NCI-H526 (cell line): ENCODE measurements around the gene GABBR2.
"Not testable (repeated sequence)": the region's sequence is repeated elsewhere in the genome, so short reads cannot be mapped to it uniquely, and the experiment has no call there.

ENCODE experiments used
- DNase-seq, 2 experiments: peaks; one replicate each; lab custom pipeline; 2025; lab: John Stamatoyannopoulos, UW

GABBR2 gene

DNA sequence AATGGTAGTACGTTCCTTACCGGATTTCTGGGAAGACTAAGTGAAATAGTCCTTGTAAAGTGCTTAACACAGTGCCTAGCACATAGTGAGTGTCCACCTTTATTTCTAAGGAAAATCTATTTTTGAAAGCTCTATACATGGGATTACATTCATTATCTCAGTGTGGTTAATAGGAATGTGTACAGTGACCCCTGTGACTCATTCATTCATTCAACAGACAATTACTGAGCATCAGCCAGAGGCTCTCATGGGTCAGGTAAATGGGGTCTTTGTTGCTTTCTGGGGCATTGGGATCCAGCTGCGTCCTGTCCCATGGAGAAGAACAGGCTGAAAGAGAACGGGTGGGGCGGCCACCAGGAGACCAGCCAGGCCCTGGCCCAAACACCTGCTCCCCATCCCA lies 227.1 kb downstream of the GABBR2 start:
- DNase-seq: no peak

DNA sequence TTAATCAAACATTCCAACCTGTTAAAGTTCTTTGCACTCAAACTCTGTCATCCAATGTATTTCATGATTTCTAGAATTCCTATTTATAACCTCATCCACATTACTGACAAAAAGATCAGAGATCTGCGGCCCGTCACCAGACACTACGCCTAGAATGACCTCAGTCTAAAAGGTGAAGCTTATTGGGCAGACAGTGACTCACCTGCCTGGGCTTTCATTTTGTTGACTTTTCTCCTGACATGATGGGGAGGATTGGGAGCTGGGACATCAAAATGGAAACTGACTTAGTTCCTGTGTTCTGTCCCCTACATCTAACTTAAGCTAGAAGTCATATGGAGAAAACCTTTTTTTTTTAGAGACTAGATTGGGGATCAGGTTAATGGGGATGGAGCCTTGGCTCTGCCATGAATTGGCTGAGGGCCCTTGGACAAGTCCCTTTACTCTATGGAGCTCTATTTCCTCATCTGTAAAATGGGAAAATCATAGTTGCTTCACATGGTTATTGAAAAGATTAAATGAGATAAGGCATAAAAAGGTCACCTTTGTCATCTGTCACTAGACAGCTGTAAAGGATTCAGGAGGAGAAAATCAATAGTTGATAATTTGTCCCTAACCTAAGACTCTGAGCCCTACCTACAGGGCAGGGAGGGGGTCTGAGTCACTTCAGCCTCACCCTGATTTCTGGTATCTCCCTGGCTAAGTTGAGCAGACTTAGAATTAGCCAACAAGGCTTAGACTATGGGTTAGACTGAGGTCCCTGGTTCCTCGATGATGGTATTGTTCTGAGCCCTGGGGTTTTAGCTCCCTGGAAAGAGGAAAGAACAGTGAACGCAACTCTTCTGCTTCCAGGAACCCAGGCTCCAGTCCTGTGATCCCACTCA lies 228.5 kb downstream of the GABBR2 start:
- no peak for DNase-seq

DNA sequence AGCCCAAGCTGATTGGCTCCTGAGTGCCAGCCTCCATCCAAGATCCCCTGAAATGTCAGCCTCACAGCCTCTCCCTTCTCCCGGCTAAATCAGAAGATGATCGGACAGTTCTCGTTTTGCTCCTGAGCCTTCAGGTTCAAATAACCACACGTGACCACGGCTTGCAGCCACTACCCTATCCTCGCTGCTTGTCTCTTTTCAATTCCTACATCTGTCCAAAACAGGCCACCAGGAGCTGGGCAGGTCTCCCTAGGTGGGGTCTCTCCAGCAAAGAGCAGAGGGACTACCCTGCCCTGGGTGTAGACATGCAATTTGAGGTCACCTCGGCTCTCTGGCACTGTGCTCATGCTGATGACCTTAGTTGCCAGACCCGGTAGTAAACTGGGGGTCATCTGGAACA lies 229.3 kb downstream of the GABBR2 start:
- no peak for DNase-seq

DNA sequence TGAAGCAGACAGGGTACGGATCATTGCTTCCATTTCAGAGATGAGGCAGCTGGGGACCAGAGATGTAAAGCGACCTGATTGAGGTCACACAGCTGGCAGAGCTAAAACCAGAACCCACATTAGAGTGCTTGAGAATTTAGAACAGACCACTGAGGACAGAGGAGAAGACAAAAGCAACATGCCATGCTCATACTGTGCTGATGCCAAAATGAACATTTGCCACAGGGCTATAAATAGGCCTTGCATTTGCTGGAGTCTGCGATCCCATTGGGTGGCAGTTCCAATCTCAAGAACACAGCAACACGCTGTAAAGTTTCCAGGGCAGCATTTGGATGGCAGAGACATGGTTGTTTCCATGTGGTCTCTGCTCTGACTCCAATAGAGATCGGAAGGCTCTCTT lies 230.9 kb downstream of the GABBR2 start:
- no peak for DNase-seq

DNA sequence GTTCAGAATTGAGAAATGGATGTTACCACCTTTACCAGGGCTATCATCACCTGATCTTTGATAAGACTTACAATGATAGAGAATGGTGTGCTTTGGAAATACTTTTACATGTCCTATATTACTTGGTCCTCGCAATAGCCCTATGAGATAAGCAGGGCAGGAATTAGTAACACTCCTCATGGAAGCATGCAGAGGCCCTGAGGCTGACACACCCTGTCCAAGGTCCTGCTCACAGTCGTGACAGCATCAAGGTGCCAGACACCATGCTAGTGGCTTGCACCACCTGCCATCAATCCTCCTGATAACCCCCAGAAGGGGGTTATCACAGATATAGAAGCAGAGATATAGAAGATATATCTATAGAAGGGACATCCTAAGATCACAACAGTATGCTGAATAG lies 236.5 kb downstream of the GABBR2 start:
- DNase-seq: no peak

DNA sequence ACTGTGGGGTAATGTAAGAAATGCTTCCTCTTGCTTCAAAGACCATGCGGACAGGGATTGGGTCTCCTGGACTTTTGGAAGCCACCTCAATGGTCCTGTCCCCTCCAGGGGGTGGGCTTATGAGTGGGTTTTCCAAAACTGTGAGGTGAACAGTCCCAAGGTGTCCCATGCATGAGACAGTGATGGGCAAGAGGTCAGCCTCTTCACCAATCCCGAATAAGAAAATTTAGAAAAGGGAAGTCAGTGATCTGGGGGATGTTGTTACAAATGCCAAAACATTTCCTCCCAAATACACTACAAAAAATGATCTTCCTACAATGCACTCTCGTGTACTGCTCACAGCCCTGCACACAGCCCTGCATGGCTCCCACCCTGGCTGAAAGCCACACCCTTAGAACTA lies 237.6 kb downstream of the GABBR2 start:
- no peak for DNase-seq

DNA sequence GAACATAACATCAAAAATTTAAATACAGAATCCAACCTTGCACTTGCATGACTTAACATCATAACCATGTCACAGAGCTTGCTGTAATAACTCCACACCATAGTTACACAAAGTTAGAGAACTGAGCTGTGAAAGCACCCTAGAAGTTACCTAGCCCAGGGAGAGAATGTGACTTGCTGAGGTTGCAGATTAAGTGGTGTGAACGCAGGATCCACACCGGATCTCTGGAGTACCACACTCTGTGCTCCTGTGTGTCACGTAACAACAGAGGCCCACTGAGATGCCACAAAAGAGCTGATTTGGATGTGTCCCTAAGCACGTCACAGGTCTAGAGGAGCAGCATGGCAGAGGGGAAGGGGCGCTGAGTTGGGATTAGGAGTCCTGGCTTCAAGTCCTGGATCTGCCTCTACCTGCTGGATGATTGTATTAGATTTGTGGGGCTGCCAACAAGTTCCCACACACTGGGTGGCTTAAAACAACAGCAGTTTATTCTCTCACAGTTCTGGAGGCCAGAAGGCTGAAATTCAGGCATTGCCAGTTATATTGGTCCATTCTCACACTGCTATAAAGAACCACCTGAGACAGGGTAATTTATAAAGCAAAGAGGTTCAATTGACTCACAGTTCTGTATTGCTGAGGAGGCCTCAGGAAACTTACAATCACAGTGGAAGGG lies 240.0 kb downstream of the GABBR2 start:
- DNase-seq: no peak

DNA sequence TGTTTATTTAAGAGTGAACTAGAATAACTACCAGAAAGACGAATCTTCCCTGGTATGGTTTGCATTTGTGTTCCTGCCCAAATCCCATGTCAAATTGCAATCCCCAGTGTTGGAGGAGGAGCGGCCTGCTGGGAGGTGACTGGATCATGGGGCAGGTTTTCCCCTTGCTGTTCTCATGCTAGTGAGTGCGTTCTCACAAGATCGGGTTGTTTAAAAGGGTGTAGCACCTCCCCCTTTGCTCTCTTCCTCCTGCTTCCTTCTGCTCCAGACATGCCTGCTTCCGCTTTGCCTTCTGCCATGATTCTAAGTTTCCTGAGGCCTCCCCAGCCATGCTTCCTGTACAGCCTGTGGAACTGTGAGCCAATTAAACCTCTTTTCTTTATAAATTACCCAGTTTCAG lies 242.9 kb downstream of the GABBR2 start:
- DNase-seq: no peak

DNA sequence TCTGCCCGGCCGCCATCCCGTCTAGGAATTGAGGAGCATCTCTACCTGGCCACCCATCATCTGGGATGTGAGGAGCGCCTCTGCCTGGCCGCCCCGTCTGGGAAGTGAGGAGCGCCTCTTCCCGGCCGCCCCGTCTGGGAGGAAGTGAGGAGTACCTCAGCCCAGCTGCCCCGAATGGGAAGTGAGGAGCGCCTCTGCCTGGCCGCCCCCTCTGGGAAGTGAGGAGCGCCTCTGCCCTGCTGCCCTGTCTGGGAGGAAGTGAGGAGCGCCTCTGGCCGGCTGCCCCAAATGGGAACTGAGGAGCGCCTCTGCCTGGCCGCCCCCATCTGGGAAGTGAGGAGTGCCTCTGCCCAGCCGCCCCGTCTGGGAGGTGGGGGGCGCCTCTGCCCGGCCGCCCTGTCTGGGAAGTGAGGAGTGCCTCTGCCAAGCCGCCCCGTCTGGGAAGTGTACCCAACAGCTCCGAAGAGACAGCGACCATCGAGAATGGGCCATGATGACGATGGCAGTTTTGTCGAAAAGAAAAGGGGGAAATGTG lies 244.5 kb downstream of the GABBR2 start:
- not testable (repeated sequence) for DNase-seq

DNA sequence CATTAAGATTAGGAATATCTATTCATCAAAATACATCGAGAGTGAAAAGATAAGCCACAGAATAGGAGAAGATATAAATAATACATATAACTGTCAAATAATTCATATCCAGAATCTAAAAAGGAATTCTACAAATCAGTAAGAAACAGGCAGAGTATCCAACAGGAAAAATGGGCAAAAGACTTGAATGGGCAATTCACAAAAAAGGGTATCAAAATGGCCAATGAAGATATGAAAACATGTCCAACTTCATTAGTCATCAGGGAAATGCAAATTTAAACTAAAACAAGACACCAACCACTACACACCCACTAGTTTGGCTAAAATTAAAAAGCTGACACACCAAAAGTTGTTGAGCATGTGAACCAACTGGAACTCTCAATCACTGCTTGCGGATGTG lies 246.4 kb downstream of the GABBR2 start:
- DNase-seq: no peak

DNA sequence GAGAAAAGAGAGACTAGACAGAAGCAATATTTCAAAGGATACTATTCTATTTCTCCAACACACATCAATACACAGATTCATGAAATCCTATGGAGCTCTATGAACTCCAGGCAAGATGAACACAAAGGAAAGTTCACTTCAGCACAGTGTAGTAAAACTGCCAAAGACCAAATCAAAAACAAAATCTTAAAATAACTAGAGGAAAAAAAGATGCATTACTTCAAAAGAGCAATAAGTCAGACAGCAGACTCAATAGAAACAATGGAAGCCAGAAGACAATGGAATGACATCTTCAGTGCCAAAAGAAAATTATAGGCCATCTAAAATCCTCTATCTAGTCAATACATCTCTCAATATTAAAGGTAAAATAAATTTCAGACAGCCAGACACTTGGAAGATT lies 248.0 kb downstream of the GABBR2 start:
- DNase-seq: no peak

DNA sequence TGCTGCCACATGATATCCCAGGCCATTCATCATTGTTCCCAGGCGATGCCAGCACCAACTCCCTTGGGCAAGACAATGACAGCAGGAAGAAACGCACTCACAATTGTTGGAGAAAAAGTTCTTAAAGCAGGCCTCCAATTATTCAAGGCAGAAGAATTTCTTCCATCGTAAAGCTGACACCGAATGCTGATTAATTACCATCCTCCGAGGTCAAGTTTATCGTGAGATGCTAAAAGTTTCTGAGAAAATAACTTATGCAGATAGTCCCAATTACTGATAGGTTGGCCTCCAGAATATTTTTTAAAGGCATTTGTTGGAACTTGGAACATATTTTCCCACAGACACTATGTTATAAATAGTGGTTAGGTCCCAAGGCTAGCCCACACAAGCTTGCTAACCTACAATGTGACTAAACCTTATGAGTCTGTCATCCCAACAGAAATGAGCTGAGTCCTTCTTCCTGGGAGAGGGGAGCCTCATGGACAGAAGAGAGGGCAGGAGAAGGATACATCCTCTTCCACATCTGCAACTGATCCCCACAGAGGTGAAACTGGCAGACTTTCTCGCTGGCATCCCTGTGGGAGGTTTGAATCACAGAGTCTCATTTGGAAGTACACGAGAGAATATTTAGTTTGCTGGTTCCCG lies 250.9 kb downstream of the GABBR2 start:
- DNase-seq: no peak

DNA sequence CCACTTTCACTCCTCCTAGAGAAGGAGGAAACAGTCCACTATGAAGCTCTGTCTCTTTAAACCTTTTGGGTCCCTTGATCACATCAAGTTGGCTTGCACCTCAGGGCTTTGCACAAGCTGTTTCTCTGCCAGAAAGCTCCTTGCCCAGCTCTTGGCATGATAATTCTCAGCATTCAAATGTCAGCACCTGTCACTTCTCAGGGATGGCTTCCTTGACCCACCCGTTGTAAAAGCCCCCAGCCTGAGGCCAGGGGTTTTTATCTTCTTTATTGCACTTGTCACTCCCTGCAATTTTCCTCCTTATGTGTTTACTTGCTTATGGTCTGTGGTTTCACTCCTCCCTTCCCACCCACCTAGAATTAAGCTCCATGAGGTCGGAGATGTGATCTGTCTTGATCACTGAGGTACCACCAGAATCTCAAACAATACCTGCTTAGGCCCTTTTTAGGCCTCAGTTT lies 252.6 kb downstream of the GABBR2 start:
- DNase-seq: no peak

DNA sequence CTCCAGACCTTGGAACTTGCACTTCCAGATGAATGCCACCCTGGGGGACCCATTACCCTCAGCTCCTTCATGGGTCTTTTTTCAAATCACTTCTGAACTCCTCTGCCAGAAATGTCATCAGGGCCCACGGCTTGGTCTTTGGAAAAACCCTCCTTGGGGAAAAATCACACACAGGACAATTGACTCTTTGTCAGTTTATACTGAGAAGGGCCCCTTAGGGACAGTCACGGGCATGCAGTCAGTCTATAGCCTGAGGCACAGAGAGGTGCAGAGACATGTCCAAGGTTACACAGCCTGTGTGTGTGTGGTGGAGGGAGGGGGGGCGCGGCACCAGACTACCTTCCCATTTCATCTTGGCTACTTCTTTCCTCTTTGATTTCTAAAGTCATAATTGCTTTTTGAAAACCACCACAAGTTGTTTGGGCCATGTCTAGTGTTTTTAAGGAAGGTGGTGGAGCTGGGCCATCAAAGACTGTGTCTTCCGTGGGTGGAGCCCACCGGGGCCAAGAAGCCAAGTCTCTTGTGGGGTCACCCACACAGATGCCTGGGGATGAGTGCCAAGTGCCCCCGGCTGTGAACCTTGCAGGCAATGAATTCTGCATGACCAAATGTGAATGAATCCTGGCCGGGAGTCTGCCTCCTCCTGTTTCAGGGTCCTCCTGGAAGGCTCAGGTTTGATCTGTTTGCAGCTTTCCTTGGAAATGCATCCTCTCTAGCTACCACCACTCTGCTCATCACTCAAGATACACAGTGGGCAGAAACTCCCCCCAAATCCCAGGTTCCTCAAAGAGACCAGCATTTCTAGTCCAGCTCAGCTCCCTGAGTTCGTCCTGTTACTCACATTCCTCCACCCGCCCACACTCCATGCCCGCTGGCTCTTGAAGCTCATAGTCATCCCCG lies 253.2 kb downstream of the GABBR2 start:
- no peak for DNase-seq

DNA sequence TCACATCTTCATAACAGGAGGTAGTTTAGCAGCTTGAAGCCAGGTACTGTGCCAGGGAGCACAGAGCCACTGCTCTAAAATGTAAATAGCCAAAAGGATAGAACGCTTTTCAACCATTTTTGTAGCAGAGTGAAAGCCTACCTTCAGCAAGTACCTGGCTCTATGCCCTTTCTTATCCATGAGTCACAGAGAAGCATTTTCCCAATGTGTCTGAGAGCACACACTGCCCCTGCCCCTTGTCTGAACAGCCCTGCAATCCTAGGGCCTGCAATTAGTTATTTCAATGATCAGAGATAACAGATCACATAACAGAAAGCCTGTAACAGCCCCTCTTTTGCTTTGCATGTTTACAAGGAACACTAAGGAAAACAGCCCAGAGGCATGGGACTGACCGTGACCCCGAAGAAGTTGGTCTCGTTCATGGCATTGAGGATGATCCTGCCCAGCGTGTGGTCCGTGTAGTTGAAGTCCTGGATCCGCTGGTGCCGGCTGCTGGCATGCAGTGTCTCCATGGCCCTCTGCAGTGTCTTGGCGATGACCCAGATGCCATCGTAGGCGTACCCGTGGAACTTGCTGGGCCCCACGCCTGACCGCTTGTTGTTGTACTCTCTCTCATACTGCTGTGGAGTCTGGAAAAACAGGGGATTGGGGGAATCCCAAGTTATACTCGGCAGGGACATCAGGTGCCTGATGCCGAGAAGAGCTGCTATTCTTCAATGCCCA lies 255.0 kb downstream of the GABBR2 start:
- DNase-seq: no peak

DNA sequence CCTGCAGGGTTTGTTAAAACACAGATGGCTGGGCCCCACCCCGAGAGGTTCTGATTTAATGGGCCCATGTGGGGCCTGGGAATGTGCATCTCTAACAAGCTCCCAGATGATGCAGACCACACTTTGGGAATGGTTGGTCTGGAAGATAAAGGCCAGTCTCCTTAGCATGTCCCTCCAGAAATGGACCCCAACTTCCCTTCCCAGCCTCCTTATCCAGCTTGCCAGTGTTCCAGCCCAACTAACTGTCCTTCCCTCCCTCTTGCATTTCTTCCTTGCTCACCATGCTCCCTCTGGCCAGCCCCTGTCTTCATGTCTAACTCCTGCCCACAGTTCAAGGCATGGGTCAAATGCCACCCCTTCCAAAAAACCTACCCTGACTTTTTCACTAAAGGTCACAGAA lies 257.2 kb downstream of the GABBR2 start:
- DNase-seq: no peak

DNA sequence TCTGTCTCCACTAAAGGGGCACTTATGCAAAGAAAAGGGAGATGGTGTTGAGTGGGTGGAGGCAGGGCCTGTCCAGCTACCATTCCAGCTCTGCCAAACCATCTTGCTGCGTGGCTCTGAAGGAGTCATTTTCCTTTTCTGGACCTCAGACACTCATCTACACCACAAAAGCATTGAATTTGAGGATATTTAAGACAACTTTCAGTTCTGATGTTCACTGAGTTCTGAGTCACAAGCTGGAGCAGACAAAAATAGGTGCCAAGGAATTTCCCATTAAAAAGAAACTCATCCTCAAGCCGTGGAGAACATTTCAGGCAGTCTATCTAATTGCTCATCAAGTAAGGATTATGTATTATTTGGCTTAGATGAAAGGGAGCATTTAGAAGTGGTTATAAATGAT lies 258.2 kb downstream of the GABBR2 start:
- DNase-seq: no peak

DNA sequence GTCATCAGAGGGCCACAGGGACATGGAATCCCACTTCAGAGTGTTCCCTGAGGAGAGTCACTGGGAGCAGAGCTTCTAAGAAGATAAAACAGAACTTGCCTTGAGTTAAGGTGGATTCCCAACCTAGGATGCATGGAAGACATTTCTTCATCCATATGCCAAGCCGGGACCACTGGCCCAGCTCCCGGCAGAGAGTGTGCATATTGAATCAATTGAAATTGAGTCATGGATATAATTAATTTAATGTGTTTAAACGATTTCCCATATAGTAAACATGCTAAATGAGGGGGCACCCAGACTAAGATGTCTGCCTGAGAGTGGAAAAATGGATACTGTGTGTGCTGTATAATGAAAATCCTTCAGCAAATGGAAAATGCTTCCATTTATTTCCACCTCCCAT lies 258.9 kb downstream of the GABBR2 start:
- no peak for DNase-seq

DNA sequence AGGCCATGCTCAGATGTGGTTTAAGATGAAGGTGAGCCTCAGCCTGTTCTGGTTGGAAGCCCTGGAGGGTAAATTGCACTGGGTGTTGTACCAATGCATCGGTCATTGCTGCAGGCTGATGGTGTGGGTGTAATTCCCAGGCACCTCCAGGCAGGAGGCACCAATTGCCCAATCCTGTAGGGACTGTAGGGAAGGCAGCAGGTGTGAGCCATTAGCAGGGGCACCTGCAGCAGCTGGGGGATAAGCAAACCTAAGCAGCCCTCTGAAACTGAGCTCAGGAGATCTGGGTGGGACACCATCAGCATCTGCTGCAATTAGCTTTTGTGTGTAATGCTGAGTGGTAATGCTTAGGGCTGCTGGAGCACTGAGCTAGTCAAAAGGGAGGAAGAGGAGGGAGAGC lies 263.2 kb downstream of the GABBR2 start:
- peak in 1 of 2 experiments; percentile 2 for DNase-seq

DNA sequence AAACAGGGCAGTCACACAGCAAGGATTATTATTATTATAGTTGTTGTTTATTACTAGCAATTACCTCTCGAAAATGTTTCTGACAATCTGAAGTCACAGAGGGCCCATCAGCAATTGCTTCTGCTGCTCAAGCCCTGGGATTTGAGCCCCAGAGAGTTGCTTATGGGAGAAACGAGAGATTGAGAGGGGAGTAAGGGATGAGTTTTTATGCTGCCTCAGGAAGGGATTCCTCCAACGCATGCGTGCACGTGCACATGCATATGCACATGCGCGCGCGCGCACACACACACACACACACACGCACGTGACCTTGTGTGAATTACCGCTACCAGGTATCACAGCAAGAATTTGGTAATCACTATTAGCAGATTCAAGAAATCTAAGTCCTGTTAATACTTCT lies 264.1 kb downstream of the GABBR2 start:
- no peak for DNase-seq

DNA sequence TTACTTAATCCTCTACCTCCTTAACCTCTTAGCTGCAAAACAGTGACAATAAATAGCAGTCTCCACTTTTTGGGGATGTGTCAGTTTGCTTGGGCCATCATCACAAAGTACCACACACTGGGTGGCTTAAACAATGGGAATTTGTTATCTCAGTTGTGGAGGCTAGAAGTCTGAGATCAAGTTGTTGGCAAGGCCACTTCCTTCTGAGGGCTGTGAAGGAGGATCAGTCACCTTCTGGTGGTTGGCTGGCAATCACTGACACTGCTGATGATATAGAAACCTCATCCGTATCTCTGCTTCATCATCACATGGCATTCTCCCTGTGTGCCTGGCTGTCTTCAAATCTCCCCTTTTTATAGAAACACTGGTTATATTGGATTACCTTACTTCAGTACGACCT lies 266.2 kb downstream of the GABBR2 start:
- DNase-seq: no peak
